ENCODE results near the gene CENPS. TPM values are rescaled to one million over a fixed set of nuclear protein-coding genes. Genes with fewer than 3 reads are reported as not detected.

Gene CENPS
- total and polyA plus RNA-seq, 2 of the 13 experiments (the other 11 are each of a cell fraction or from before 2014, with no cell fraction given) = 3.3 to 22.0 TPM

GRCh38 chr1:10472220-10473144, 42.2 kb downstream of the CENPS start, which contains the start of gene DFFA (continued):
- TF ChIP-seq, protein P1, sequence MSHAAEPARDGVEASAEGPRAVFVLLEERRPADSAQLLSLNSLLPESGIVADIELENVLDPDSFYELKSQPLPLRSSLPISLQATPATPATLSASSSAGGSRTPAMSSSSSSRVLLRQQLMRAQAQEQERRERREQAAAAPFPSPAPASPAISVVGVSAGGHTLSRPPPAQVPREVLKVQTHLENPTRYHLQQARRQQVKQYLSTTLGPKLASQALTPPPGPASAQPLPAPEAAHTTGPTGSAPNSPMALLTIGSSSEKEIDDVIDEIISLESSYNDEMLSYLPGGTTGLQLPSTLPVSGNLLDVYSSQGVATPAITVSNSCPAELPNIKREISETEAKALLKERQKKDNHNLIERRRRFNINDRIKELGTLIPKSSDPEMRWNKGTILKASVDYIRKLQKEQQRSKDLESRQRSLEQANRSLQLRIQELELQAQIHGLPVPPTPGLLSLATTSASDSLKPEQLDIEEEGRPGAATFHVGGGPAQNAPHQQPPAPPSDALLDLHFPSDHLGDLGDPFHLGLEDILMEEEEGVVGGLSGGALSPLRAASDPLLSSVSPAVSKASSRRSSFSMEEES (CRISPR knock-in tag; IDR thresholded peaks at IDR 0.05) = peak; percentile 99
- TF ChIP-seq ZNF558 (CRISPR knock-in tag; IDR thresholded peaks at IDR 0.05; ENCODE audit: borderline replicate concordance) = no peak
- peak; percentile 59; the same call in 1 of the 2 replicates for TF ChIP-seq ELF4 (CRISPR knock-in tag; IDR thresholded peaks at IDR 0.05; ENCODE audit: borderline replicate concordance)
- TF ChIP-seq ZNF713 (CRISPR knock-in tag; IDR thresholded peaks at IDR 0.05) = no peak
- peak; percentile 66; the same call in 1 of the 2 replicates for TF ChIP-seq ZNF639 (CRISPR knock-in tag; conservative IDR thresholded peaks at IDR 0.05)
- TF ChIP-seq SALL1 (CRISPR knock-in tag; IDR thresholded peaks at IDR 0.05) = peak; percentile 82
- TF ChIP-seq NR3C1 (CRISPR knock-in tag; IDR thresholded peaks at IDR 0.05) = no peak
- no peak for TF ChIP-seq RFX3 (CRISPR knock-in tag; IDR thresholded peaks at IDR 0.05)
- no peak for TF ChIP-seq TERF1 (CRISPR knock-in tag; IDR thresholded peaks at IDR 0.05)
- no peak for TF ChIP-seq SP140L (CRISPR knock-in tag; IDR thresholded peaks at IDR 0.05; ENCODE audit: borderline replicate concordance)
- TF ChIP-seq, protein P2, sequence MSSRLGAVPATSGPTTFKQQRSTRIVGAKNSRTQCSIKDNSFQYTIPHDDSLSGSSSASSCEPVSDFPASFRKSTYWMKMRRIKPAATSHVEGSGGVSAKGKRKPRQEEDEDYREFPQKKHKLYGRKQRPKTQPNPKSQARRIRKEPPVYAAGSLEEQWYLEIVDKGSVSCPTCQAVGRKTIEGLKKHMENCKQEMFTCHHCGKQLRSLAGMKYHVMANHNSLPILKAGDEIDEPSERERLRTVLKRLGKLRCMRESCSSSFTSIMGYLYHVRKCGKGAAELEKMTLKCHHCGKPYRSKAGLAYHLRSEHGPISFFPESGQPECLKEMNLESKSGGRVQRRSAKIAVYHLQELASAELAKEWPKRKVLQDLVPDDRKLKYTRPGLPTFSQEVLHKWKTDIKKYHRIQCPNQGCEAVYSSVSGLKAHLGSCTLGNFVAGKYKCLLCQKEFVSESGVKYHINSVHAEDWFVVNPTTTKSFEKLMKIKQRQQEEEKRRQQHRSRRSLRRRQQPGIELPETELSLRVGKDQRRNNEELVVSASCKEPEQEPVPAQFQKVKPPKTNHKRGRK (CRISPR knock-in tag; IDR thresholded peaks at IDR 0.05) = no peak
- peak; percentile 93 for TF ChIP-seq NFYC (CRISPR knock-in tag; IDR thresholded peaks at IDR 0.05)
- TF ChIP-seq TAF1 (CRISPR knock-in tag; IDR thresholded peaks at IDR 0.05) = peak; percentile 76
- TF ChIP-seq, protein P3, sequence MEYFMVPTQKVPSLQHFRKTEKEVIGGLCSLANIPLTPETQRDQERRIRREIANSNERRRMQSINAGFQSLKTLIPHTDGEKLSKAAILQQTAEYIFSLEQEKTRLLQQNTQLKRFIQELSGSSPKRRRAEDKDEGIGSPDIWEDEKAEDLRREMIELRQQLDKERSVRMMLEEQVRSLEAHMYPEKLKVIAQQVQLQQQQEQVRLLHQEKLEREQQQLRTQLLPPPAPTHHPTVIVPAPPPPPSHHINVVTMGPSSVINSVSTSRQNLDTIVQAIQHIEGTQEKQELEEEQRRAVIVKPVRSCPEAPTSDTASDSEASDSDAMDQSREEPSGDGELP (IDR thresholded peaks at IDR 0.05; ENCODE audit: borderline replicate concordance, low read depth) = no peak
- no peak for TF ChIP-seq ZNF510 (CRISPR knock-in tag; IDR thresholded peaks at IDR 0.05; ENCODE audit: low read depth)
- TF ChIP-seq JUND (CRISPR knock-in tag; IDR thresholded peaks at IDR 0.05) = peak; percentile 12; the same call in 1 of the 2 replicates
- TF ChIP-seq JDP2 (CRISPR knock-in tag; IDR thresholded peaks at IDR 0.05; ENCODE audit: borderline replicate concordance) = no peak
- TF ChIP-seq IRF1 (CRISPR knock-in tag; IDR thresholded peaks at IDR 0.05; ENCODE audit: low read depth) = no peak
- TF ChIP-seq ZNF207 (IDR thresholded peaks at IDR 0.05; ENCODE audit: borderline replicate concordance) = no peak
- TF ChIP-seq, protein P4, sequence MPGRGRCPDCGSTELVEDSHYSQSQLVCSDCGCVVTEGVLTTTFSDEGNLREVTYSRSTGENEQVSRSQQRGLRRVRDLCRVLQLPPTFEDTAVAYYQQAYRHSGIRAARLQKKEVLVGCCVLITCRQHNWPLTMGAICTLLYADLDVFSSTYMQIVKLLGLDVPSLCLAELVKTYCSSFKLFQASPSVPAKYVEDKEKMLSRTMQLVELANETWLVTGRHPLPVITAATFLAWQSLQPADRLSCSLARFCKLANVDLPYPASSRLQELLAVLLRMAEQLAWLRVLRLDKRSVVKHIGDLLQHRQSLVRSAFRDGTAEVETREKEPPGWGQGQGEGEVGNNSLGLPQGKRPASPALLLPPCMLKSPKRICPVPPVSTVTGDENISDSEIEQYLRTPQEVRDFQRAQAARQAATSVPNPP (CRISPR knock-in tag; IDR thresholded peaks at IDR 0.05) = no peak
